Stimulated activated CD8-positive, alpha-beta memory T cell treated with anti-CD3 and anti-CD28 coated beads, Interleukin-7, amount 100 ng/mL, for 4 hours (primary cell): ENCODE data around the gene SUGCT.

Experiments
- DNase-seq, 2 donors: peaks; one replicate each; pipeline ENCODE4 v3.0.0-alpha.2; 2020; ENCODE audit warnings: low read depth in 2 of 2

Gene SUGCT

DNA sequence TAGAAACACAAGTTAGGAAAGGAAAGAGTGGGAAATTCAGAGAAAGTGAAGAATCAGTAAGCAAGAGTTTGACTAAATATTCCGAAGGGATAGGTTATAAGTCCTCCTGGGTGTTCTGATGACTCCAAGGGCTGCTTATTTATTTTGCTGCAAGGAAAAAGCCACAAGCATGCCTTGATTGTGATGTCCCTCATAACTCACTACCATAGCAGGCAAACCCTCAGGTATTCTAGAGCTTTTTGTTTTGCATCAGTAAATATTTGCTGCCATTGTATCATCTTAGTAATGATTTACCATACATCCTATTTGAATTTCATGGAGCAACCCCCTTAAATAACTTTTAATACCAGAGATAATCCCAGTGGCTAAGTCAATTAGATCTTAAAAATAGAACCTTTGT lies 688.1 kb downstream of the SUGCT start:
- DNase-seq = no peak

DNA sequence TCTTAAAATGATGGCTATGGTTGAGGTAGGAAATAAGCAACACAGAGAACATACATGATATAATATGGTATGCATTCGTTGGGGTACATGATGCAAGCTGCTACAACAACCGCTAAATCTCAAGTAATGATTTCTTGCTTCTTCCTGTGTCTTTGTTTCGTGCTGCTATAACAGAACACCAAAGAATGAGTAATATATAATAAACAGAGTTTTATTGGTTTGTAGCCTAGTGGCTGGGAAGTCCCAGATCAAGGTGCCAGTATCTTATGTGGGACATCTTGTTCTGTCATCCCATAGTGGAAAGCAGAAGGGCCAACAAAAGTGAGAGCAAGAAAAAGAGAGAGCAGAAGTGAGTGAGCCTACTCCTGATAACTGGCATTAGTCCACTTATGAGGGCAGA lies 689.7 kb downstream of the SUGCT start:
- no peak for DNase-seq

DNA sequence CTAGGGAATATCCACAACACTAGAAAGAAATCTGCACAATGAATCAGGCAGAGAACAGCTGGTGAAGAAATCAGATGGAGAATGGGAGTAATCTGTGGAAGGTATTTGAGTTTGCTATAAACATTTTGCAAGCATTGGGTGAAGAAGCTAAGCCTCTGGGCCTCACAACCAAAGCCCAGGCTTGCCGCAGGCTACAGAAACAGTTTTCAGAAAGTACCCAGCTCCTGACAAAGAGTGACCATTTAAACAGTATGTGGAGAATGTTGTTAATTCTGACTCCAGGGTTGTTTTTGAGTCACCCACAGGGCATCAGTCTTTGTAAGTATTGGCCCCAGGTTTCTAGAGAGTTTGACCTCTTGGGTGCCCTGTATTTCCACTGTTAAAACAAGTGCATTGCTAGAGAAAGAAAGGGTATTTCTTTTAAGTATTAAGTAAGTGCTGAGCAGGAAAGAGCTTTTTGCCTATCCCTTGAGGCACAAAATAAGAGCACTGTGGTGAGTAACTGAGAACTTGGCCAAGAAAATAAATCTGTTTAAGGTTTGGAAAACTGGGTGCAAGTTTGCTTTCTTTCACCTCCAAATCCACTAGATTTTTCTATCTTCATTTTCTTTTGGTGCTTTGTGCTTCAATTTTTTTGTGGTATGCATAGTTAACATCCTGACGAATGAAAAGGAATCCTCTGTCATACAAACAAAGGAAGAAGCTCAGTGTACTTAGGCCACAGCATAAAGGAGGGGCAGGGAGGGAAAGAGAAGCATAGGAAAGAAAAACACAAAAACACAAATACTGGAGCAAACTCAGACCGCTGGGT lies 691.8 kb downstream of the SUGCT start:
- no peak for DNase-seq

DNA sequence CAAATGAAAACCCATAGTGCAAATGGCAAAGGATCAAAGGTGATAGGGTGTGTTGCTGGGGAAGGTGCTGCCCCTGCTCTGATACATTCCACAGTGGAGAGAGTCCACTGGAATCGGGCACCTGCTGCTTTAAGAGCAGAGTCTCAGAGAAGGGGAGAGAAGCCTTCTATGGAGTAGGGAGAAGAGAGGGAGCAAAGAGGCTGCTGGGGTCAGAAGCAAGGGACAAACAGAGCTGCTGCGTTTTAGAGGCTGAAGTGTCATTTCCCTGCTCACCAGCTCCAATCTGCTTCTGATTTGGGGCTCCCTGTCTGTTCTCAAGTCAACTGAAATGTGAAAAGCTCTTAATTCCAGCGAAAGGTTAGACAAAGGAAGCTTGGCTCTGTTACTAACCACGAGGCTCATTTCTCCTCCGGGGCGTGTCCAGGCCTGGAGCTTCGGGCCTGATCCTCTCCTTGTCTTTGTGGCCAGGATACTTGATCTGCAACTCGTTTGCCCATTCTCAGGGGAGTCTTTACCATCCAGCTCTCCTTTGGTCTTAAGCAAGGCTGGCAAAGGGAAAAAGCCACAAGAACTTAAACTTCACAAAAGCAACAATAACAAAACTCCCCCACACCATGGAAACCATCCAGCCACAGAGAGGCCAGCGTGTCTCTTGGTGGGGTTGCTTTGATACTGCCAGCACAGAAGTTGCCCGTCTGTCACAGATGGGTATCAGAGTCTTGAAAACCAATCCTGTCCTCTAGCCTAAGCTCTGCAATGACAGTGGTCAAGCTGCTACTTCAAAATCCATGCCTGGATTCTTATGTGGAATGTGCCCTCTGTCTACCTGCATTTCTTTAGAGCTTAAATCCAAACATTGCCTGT lies 692.6 kb downstream of the SUGCT start:
- no peak for DNase-seq

DNA sequence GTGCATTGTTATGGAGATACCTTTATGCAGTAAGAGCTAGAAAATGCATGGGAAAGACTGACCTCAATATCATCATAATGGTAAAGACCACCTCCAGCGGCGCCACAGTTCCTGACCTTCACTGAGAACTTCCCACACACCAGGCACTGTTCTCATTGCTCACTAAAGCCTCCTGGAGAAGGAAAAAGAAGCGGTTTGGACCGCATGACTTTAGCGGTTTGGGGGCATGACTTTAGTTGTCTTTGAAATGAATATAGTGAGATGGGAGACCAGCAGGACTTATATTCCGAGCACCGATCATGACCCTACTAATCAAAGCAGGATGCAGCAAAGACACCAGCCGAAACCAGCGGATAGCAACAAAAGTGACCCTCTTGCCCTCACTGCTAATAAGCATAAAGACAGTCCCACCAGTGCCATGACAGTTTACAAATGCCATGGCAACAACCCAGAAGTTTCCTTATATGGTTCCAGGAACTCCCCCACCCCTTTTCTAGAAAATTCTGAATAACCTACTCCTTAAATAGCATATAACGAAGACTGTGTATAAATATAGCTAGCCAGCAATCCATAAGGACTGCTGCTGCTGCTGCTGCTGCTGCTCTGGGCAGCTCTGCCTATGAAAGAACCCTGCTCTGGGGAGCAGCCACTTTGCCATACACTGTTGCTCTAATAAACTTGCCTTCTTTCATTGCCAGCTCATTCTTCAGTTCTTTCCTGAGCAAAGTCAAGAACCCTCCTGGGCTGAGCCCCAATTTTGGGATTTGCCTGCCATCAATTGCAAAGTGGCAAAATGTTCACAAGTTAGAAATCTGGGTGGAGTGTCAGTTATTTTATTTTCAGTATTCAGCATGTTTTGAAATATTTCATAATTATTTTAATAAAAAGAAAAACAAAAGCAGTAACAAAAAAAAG lies 694.1 kb downstream of the SUGCT start:
- no peak for DNase-seq

DNA sequence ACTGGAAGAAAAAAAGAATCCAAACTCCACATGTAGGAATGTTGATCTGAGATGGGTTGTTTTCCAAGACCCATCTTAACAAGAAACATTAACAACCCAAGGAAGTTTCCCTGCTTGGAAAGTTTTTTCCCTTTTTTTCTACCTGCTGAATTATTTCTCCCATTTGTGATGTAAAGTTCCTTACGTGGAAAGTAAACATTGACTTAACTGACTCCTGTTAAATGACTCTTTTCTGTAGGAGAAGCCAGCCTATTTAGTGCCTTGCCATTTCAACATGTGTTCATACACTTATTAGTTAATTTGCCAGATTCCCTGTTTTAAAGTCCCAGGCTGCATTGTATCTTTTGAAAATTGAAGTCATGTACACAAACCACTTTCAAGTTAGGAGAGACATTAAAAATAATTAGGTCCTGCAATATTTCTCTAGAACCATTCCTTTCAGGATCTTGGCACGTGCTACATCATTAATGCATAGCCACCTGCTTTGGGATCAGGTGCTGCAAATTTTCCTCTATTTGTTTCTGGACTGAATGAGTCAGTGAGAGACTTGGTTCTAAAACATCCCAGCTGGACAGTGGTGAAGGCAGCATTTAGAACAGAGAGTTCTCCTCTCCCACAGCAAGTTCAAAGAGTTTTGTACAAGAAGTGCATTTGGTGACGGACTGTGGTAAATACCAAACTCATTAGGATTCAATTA lies 698.5 kb downstream of the SUGCT start:
- no peak for DNase-seq

DNA sequence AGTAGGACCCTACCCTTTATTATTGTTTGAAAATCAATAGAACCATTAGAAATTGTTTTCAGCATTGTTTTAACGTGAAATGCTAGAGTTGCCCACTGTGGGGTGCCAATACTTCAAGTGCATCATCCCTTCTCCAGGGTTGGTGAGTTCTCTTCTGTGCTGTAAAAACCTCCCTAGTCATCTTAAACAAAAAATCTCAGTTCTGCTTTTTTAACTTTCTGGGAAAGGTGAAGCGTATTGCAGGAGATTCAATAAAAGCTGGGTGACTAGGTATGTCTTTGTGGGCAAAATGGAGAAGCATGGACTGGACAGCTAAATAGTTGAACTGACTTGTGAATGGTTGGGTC lies 699.1 kb downstream of the SUGCT start:
- DNase-seq = no peak

DNA sequence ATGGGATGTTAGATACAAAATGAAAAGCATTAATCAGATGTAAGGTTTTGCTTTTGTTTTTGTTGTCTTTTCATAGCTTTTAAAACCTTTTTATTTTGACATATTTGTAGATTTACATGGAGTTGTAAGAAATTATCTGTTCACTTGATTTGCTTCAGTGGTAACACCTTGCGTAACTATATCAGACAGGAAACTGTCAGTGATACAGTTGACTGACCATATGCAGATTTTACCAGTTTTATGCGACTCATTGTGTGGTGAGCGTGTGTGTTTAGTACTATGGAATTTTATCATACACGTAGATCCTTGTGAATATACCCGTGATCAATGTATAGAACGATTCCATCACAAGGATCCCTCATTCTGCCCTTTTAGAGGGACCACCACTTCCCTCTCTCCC lies 701.4 kb downstream of the SUGCT start:
- no peak for DNase-seq

DNA sequence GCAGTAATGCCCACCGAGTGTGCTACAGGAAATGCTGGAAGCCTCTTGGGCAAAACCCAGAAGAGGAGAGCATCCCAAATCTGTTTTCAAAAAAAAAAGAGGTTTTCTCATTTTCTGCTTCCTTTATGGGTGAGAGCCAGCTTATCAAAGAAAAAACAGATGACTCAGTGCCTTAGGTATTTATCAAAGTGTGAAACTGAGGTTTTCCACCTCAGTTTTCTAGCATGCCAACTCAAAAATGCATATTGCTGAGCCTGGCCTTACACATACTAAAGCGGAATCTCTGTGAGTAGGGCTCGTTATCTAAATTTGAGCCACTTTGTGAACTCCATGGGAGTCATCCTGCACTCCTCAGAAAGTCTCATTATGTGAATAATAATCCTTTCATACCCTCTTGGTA lies 705.1 kb downstream of the SUGCT start:
- DNase-seq = no peak

DNA sequence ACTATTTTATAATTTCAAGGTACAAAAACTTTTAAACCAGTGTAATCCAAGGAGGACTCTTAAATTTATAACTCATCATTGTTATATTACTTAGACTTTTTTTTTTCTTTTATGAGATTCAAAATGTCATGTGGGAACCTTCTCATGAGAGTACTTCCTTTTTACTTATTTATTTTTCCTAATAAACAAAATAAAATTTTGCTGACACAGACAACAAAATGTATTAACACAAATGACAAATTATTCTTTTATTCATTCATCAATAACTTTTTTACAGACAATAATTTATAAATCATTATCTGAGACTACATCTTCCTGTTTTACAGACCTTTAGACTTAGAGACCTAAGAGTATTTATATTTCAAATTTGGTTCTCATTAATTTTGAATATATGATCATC lies 706.2 kb downstream of the SUGCT start:
- DNase-seq = no peak

DNA sequence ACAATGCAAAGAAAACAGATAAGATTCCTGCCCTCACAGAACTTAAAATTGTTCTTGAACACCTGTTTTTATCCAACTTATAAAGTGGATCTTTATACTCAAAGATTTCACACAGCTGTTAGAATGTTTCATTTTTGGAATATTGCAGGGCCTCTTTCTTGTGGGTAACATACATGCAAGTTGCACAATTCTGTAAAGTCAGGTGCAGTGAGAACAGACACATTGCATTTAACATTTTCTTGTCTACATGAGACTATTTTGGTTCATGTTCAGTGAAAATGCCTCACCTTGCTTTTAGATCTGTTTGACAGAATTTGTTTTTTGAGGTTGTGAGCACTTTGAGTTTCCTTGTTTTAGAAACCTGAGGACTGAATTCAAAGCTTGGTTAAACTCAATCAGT lies 707.8 kb downstream of the SUGCT start:
- no peak for DNase-seq

DNA sequence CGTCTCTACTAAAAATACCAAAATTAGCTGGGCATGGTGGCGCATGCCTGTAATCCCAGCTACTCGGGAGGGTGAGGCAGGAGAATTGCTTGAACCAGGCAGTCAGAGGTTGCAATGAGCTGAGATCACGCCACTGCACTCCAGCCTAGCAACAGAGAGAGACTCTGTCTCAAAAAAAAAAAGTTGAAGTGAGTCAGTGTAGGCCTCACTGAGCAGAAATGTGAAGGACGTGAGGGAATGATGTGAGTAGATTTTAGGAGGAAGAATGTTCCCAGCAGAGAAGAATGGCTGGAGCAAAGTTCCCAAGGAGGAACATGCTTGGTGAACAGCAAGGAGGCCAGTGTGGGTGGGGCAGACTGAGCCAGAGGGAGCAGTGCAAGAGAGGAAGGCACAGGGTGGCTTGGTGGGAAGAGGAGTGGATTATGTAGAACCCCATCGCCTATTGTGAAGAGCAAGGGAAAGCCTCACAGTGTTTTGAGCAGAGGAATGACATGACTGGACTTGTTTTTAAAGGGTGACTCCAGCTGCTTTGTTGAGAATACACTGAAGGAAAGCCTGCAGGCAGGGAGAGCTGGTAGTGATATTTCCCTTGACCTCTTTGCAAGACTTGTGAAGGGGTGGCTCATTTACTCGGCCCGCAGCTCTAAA lies 708.7 kb downstream of the SUGCT start:
- no peak for DNase-seq

DNA sequence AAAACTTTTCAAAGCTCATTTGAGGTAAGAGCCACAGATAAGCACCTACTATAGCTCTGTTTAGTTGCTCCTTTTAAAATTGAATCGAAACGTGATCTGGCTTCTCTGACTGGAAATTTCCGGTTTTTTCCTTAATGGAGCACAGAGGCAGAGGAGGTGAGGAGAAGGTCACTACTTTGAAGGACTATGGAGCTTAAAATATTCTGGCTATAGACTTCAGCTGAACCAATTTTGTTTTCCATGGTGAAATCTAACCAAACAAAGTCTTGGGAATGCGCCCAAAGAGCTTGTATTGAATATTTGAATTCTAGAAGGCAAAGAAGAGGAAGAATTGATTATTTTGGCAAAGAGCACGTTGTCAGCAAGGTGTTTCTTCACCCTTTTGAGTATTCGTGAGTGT lies 711.1 kb downstream of the SUGCT start:
- no peak for DNase-seq

DNA sequence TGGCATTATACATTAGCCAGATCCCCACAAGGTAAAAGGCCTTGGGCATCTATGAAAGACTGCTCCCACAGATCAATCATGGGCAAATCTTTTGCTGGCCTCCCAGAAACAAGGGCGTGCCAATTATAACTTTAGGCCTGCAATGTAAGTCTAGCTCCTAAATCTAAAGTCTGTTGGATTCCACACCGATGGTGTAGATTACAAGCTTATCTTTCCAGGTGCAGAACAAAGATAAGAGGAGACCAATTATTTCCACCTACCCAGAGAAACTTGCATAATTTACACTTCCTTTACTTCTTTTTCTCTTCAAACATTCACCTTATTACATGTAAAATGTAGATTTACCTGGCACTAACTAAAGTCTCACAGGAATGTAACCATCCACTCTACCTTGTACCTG lies 713.1 kb downstream of the SUGCT start:
- DNase-seq = no peak

DNA sequence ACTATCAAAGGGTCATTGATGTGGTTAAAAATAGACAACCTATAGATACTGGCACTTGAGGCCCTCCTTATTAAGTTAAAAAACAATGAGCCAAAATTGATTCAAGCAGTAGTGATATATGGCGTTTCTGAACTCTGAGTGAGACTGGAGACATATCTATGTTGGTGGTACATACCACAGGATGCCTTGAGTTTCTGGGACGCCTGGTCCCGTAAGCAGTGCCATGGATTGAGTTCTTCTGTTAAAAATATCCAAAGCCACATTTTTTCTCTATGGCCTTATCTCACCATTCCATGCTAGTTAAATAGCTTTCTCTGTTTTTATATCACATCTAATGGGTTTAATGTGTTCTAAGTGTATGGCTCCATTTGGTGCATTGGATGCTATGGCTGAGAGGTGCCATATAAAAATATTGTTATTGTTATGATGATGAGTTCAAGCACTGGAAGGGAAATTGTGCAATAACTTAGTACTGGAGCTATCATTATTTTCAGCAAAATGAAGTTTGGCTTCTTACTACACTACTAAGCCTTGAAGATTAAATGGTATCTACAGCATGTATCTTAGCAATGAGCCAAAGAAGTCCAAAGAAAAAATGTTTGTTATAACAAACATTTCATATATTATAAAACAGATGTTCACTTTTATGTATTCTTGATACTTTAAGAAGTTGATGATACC lies 713.9 kb downstream of the SUGCT start:
- DNase-seq = no peak

DNA sequence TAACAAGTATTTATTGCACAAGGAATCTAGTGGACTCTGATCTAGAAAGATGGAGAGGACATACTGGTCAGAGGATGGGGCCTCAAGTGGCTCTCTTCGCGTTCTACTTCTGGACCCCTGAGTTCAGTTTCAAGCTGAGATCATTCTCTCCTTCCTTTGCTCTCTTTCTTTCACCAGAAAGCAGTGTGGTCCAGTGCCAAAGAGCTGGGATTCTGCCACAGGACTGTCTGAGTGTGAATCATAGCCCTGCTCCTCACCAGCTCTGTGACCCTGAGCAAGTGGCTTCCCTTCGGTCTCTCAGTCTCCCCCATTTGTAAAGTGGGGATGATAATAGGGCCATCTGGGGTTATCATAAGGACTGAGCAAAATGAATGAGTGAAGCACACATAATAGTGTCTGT lies 715.2 kb downstream of the SUGCT start:
- DNase-seq = no peak

DNA sequence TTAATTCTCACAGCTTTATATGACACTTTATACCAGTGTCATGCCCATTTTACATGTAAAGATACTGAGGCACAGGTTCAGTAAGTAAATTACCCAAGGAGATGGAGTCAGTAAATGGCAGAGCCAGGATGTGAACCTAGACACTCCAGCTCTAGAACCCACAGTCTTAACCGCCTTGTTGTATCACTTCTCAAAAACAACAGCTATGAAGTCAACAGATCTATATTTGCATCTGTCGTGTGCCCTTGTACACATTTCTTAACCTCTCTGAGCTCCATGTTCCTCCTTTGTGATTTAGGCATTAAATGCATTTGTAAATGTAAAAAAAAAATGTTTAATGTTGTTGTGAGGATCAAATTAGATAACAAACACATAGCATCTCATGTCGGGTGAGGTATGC lies 716.2 kb downstream of the SUGCT start:
- no peak for DNase-seq

DNA sequence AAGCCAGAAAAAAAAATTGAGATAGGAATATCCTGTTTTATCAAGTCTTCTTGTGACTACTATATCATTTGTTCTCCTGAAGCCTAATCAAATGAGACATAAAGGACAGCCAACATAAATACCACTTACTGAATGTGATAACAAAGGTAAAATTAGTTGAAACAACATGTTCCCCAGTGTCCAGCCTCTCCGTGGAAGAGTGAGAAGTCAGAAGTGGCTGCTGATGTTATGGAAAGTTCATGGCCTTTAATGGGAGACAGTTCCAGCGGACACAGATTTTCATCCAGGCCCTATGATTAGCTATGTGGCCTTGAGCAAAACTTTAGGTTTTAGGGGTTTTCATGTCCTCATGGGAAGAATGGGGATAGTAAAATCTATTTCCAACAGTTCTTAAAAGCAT lies 724.3 kb downstream of the SUGCT start:
- DNase-seq = no peak

DNA sequence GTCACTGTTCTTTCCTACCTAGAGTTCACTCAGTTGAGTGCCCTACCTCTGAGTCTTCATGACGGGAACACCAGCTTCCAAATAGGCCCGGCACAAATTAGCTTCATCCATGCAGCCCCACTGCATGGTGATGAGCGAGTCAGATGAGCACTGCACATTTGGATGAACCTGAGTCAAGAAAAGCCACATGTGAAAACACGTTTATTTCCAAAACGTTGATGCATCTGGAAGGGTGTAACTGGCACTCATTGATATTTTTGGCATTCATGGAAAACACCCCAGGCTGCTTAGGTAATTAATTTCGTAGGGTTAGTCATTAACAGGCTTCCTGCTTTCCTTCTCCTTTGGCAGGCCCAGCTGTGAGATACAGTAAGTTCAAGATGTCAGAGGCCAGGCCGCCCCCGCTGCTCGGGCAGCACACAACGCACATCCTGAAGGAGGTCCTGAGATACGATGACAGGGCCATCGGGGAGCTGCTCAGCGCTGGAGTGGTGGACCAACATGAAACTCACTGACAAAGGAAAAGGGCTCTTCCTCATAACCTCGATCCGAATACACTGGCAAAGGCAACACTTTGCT lies 725.2 kb downstream of the SUGCT start:
- no peak for DNase-seq
